ENCODE data around the gene EVPL. TPM values are rescaled to one million over a fixed set of nuclear protein-coding genes. Genes with fewer than 3 reads are reported as not detected.

The EVPL gene
- total RNA-seq, 4 donors from 2014 or later, result 0.02 to 0.07 TPM; not detected in 2

GRCh38 chr17:75980188-75981018 lies 46.7 kb downstream of the EVPL start:
- Histone ChIP-seq H3K9me3 (no peaks in the 10 kb centered on the region), H3K36me3 (no peaks in the 10 kb centered on the region), H3K4me3 (peak overlapping the region; percentile 81 to 99 (median 92)), H3K27me3 (no peaks in the 10 kb centered on the region), H3K4me1 (peaks cover 38% of the 10 kb centered on the region in 2 donors), H3K27ac (peak overlapping the region; percentile 96 to 99 (median 98))
- ATAC-seq, result no peak
- in situ Hi-C loops (cut with MboI; ENCODE audit: low sequenced_read_pairs in 4 of 4), result no loop called here
- DNase-seq, result no peak
- TF ChIP-seq POLR2A (IDR thresholded peaks at IDR 0.05) (no peak), CTCF (IDR thresholded peaks at IDR 0.05 in 4 of 5, conservative IDR thresholded peaks at IDR 0.05 in 1 of 5) (no peak)
- intact Hi-C loops (cut with DNase I; ENCODE audit: low total_unique reads), result no loop called here

DNA sequence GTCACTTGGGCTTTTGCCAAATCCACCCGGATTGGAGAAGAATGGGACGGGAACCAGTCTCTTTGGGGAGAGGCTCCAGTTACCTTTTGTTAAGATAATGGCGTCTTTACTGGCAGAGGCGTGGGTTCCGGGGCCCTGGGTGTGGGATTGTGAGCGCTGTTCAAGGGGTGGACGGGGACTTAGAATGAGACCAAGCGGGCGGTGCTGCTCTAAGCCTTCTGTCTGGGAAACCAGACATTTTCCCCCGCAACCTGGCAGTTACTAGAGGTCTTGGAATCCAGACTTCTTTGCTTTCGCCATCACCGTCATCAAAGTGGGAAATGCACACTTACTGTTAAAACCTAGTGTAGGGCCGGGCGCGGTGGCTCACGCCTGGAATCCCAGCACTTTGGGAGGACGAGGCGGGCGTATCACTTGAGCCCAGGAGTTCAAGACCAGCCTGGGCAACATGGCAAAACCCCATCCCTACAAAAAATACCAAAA lies 47.4 kb downstream of the EVPL start:
- H3K36me3 ChIP-seq, result no peaks in the 10 kb centered on the region
- in situ Hi-C loops (cut with MboI; ENCODE audit: low sequenced_read_pairs in 4 of 4) (no loop called here), intact Hi-C loops (cut with DNase I; ENCODE audit: low total_unique reads) (loop anchor here (1.0 to 10.0 kb wide), 6 partner anchors 26 to 195 kb away; partner anchors contain the start of genes EXOC7, FBF1 and UNK)
- H3K9me3 ChIP-seq, result no peaks in the 10 kb centered on the region
- H3K4me1 ChIP-seq, result peaks cover 42 to 43% of the 10 kb centered on the region in 2 donors
- no peak for DNase-seq
- TF ChIP-seq POLR2A (IDR thresholded peaks at IDR 0.05), result no peak
- TF ChIP-seq CTCF (IDR thresholded peaks at IDR 0.05 in 4 of 5, conservative IDR thresholded peaks at IDR 0.05 in 1 of 5), result no peak
- peak; percentile 34 to 40 for ATAC-seq
- H3K27me3 ChIP-seq, result no peaks in the 10 kb centered on the region
- peak overlapping the region; percentile 81 to 99 (median 92) for H3K4me3 ChIP-seq
- H3K27ac ChIP-seq, result peak overlapping the region; percentile 96 to 99 (median 98)

- DNase-seq, result peak; percentile 97 to 98
- Histone ChIP-seq H3K9me3 (no peaks in the 10 kb centered on the region), H3K27me3 (no peaks in the 10 kb centered on the region), H3K4me3 (peak within 1 kb of the TSS; percentile 81 to 99 (median 92)), H3K36me3 (no peaks in the 10 kb centered on the region), H3K27ac (peak within 1 kb of the TSS; percentile 96 to 99 (median 98)), H3K4me1 (peaks cover 44 to 45% of the 10 kb centered on the region in 2 donors)
- peak; percentile 32 to 60 (median 45) for TF ChIP-seq CTCF (IDR thresholded peaks at IDR 0.05 in 4 of 5, conservative IDR thresholded peaks at IDR 0.05 in 1 of 5)
- TF ChIP-seq POLR2A (IDR thresholded peaks at IDR 0.05), result peak; percentile 82 to 91
- in situ Hi-C loops (cut with MboI; ENCODE audit: low sequenced_read_pairs in 4 of 4) (no loop called here), intact Hi-C loops (cut with DNase I; ENCODE audit: low total_unique reads) (loop anchor here (1.0 to 10.0 kb wide), 6 partner anchors 26 to 194 kb away; partner anchors contain the start of genes EXOC7, FBF1 and UNK)
- ATAC-seq, result peak; percentile 94
Observed at GRCh38 chr17:75978938-75979704, 48.0 kb downstream of the EVPL start, which contains the start of the genes ACOX1 and TEN1. Gene ACOX1 (minus strand): TSS chr17:75979166. CDS start chr17:75979073, 93 bp downstream. Gene TEN1 (plus strand): TSS chr17:75979240. CDS start chr17:75986193, 6,953 bp downstream.

GRCh38 chr17:75976175-75976848 lies 50.8 kb downstream of the EVPL start:
- intact Hi-C loops (cut with DNase I; ENCODE audit: low total_unique reads) (loop anchor here (5.0 to 10.0 kb wide), 3 partner anchors 124 to 192 kb away; partner anchors contain the start of genes EXOC7 and UNK), in situ Hi-C loops (cut with MboI; ENCODE audit: low sequenced_read_pairs in 4 of 4) (no loop called here)
- ATAC-seq (no peak), DNase-seq (no peak)
- no peaks in the 10 kb centered on the region for H3K9me3 ChIP-seq
- no peaks in the 10 kb centered on the region for H3K27me3 ChIP-seq
- peaks cover 0 to 5% of the 10 kb centered on the region in 2 donors for H3K36me3 ChIP-seq
- H3K4me3 ChIP-seq, result peak overlapping the region in 3 of 4 donors; percentile 28 to 38 (median 34)
- peaks cover 52 to 56% of the 10 kb centered on the region in 2 donors for H3K4me1 ChIP-seq
- H3K27ac ChIP-seq, result peak overlapping the region; percentile 68 to 98 (median 96)
- no peak for TF ChIP-seq CTCF (IDR thresholded peaks at IDR 0.05 in 4 of 5, conservative IDR thresholded peaks at IDR 0.05 in 1 of 5)
- no peak for TF ChIP-seq POLR2A (IDR thresholded peaks at IDR 0.05)
